Stomach (tissue), 4 donors: Measurements from ENCODE around the gene LRP1B.

ENCODE experiments used
- CTCF ChIP-seq, 7 experiments: fragments of 450-650 bp in 4 of 7; fragments of 200-600 bp in 3 of 7; sonication (generic) in 3 of 7; IDR thresholded peaks; one replicate each; pipeline ENCODE4 v1.5.1; 2016 to 2019; ENCODE audit warnings: antibody characterized with exemption in 7 of 7, control low read depth in 2 of 7, mild to moderate bottlenecking in 1 of 7
- POLR2A ChIP-seq, 4 donors: fragments of 450-650 bp; IDR thresholded peaks; one replicate each; pipeline ENCODE4 v1.6.1; 2016; ENCODE audit warnings: antibody characterized with exemption in 4 of 4, control low read depth in 2 of 4, mild to moderate bottlenecking in 1 of 4, moderate library complexity in 1 of 4
- POLR2AphosphoS5 ChIP-seq, 3 donors: sonication (generic); formaldehyde crosslinking; IDR thresholded peaks; one replicate each; pipeline ENCODE4 v1.6.1; 2016; ENCODE audit warnings: antibody characterized with exemption in 3 of 3

- TF ChIP-seq POLR2AphosphoS5 (IDR thresholded peaks at IDR 0.05) (no peak), POLR2A (IDR thresholded peaks at IDR 0.05) (no peak), CTCF (IDR thresholded peaks at IDR 0.05) (no peak)
Measured at GRCh38 chr2:141528990-141529389, 601.8 kb downstream of the LRP1B start.
